ENCODE data around the gene MARCHF10.

Gene MARCHF10

DNA sequence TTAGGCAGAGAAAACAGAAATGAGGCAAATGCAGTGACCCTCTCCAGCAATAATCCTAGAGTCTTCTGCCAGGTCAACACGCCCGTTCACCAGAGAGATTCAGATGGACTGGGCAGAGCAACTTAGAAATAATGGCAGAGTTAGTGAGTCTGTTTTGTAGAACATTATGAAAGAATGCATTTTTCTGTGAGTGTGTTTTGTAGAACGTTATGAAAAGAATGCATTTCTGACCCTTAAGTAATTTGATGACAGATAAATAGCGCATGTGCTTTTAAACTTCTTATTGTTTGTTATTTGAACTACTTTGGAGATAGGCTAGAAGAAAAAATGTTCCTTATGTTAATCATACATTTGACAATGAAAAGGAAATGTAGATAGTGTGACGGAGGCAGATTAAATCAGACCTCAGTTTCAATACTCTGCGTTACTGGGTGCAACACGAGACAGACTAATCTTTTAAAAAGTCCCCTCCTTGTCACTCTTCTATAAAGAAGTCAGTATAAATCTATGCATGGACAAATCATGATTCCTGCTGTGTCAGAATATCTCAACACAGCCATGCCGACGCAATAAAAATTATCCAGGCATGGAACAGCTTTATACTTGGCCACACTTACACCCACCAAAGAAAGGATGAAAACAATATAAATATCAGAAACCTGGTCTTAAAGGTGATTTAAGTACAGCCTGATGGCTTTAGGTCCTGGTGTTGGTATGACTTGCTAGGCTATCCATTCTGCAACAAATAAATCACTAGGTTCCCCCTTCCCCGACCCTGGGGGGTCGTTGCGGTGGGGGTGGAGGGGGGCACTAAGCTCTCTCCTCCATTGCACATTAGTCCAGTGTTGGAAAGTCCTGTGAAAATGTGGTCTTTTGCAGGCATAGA is 47.8 kb downstream of the MARCHF10 start:
- no peak overlapping the region for H3K4me3 ChIP-seq (ENCODE audit: low read depth, low read length)
- no peak for DNase-seq (ENCODE audit: low read depth)

GRCh38 chr17:62757500-62757951 is 50.6 kb downstream of the MARCHF10 start:
- H3K4me3 ChIP-seq (ENCODE audit: low read depth, low read length): no peak overlapping the region
- no peak for DNase-seq (ENCODE audit: low read depth)

DNA sequence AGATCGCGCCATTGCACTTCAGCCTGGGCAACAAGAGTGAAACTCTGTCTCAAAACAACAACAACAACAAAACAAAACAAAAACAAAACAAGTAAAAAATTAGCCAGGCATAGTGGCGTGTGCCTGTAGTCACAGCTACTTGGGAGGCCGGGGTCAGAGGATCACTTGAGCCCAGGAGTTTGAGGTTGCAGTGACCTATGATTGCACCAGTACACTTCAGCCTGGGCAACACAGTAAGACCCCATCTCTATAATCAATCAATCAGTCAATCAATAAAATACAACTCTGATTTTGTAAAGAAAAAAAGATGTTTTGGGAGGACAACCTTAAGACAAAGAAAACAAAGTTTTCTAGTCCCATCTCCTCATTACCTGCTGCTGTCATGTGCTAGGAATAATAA is 51.9 kb downstream of the MARCHF10 start:
- no peak overlapping the region for H3K4me3 ChIP-seq (ENCODE audit: low read depth, low read length)

DNA sequence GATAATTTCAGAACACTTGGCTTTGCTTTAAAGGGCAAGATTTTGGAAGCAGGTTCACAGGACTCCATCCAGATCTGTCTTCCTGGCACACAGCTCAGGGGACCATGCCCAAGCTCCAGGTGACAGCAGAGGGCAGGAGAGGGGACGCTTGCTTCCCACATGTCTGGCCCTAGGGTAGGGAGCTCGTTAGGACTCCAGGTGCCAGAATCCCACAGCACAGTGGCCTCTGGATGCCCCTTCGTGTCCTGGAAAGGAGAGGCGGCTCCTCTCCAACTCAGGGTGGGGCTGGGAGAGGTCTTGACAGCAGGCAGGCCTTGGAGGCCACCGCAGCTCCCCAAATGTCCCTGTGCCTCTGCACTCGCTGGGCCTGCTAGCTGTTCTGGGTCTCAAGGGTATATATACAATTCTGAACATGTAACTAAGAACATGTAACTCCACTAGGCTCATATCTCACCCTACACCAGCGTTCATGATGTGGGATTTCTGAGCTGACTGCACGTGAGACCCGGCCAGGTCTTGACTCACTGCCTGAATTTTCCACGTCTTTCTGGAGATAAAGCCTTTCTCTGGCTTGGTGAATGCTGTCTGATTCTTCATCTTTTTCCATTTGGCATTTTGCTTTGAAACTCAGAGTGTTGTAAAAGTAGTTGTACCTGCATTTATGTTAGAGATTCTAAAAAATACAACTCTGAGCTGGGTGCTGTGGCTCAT is 52.8 kb downstream of the MARCHF10 start:
- DNase-seq (ENCODE audit: low read depth): no peak

More for the DNA sequence above, 51.9 kb downstream of the MARCHF10 start:
- no peak for DNase-seq (ENCODE audit: low read depth)

GRCh38 chr17:62754631-62755030 is 53.5 kb downstream of the MARCHF10 start:
- no peak overlapping the region for H3K4me3 ChIP-seq (ENCODE audit: low read depth, low read length)
- DNase-seq (ENCODE audit: low read depth): no peak

More for the DNA sequence above, 52.8 kb downstream of the MARCHF10 start:
- no peak overlapping the region for H3K4me3 ChIP-seq (ENCODE audit: low read depth, low read length)

DNA sequence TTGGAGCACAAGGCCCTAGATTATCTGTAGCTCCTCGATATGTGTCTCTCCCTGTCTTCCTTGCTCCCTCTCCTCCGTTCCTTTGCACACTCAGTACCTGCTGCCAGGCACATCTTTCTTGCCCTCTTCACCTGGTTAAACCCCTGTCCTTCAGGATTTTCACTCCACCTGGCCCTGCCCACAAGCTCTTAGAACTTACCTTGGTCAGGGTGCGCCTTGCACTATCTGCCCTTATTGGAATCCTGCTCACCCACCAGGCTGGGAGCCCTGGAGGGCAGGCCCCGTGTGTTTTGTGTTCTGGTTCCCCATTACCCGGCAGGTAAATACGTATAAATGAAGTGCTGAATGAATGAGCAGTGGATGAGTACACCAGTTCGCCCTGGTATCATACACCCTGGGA is 54.6 kb downstream of the MARCHF10 start:
- no peak overlapping the region for H3K4me3 ChIP-seq (ENCODE audit: low read depth, low read length)
- no peak for DNase-seq (ENCODE audit: low read depth)

GRCh38 chr17:62751060-62751691 is 56.9 kb downstream of the MARCHF10 start:
- DNase-seq (ENCODE audit: low read depth): no peak

DNA sequence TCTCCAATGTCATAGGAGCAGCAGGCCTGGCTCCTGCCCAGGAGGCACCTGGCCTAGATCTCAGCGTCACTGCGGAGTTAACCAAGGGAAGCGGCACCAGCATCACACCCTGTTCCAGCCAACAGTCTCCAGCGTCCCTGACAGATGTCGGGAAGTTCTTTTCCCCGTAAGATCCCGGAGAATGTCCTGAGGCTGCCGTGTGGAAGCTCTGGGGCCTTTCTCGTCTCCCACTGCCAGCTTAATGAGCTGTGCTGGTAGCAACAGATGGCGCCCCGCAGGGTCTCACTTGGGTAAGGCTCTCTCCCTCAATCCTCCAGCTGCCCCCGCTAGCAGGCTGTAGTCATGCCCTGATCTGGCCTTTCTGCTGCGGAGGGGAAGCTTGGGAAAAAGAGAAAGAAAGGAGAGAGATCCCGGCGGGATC is 57.5 kb downstream of the MARCHF10 start:
- no peak for DNase-seq (ENCODE audit: low read depth)
- H3K4me3 ChIP-seq (ENCODE audit: low read depth, low read length): no peak overlapping the region

More at GRCh38 chr17:62751060-62751691, 56.9 kb downstream of the MARCHF10 start:
- no peak overlapping the region for H3K4me3 ChIP-seq (ENCODE audit: low read depth, low read length)

- no peak overlapping the region for H3K4me3 ChIP-seq (ENCODE audit: low read depth, low read length)
- DNase-seq (ENCODE audit: low read depth): no peak
Measured at GRCh38 chr17:62749926-62750325, 58.2 kb downstream of the MARCHF10 start.

DNA sequence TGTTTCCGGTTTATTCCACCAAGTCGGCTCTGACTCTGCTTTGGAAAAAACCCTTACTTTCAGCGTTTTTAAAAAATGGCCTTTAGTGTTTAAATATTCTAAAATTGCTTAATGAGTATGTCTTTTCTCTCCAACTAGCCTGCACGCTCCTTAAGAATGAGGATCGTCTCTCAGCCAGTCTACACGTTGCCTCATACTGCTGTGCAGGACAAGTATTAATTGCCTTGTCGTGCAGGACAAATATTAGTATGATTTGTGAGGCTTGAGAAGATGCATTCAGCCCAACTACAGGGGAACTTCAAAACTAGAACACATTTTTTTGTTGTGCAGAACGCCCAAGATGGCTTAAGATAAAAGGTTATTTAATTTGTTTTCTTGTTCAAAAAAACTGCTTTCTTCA is 61.2 kb downstream of the MARCHF10 start:
- DNase-seq (ENCODE audit: low read depth): no peak
- no peak overlapping the region for H3K4me3 ChIP-seq (ENCODE audit: low read depth, low read length)

DNA sequence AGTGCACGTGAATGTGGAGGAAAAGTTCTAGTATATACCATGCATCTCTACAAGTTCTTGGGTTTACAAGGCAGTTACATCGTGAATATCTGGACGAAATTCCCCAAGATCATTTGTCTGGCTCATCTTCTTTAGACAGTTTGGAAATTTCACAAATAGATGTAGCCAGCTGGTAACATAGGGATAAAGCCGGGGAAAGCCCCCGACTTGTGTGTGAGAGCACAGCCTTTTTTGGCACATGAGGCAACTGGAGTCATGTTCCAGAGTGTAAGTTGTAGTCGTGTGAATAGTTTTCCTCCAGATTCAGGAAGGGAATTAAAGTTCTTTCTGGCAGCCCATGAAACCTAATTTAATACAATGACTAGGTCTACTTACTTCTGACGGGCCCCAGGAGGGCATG is 62.3 kb downstream of the MARCHF10 start:
- no peak overlapping the region for H3K4me3 ChIP-seq (ENCODE audit: low read depth, low read length)
- no peak for DNase-seq (ENCODE audit: low read depth)

- no peak overlapping the region for H3K4me3 ChIP-seq (ENCODE audit: low read depth, low read length)
- DNase-seq (ENCODE audit: low read depth): no peak
Measured at GRCh38 chr17:62744259-62744658, 63.9 kb downstream of the MARCHF10 start.

DNA sequence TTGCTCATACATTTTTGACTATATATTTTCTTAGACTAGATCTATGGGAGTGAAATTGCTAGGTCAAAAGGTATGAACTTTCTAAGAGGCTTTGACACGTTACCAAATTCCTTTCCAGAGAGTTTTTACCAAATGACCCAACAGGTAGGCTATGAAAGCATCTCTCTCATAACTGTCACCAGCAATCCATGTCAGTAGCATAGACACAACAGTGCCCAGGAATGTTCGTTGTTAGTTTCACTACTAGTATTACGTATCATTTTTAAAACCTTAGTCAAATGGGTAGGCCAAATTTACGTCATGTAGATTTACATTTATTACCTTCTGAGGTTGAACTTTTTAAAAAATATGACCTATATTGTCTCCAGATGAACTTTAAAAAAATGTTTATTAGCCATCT is 66.8 kb downstream of the MARCHF10 start:
- DNase-seq (ENCODE audit: low read depth): no peak
- no peak overlapping the region for H3K4me3 ChIP-seq (ENCODE audit: low read depth, low read length)

GRCh38 chr17:62739645-62740388 is 68.3 kb downstream of the MARCHF10 start:
- no peak overlapping the region for H3K4me3 ChIP-seq (ENCODE audit: low read depth, low read length)
- no peak for DNase-seq (ENCODE audit: low read depth)

DNA sequence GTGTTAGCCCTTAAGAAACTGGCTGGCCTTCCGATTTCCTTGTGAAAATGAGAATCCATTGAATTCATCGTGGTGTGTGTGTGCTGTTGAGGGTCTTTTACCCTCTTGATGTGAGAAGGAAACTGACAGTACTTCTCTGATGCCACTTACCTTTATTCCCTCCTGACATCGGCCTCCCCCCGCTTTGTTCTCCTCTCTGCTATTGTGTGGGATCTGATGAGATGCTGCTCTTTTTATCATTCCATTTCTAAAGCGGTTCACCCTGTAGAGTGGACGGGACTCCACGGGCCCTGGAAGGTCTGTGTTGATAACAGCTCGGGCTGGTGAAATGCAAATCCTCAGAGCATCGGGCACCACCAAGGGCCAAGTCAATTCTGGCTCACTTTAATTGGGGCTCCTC is 69.8 kb downstream of the MARCHF10 start:
- no peak for DNase-seq (ENCODE audit: low read depth)
- no peak overlapping the region for H3K4me3 ChIP-seq (ENCODE audit: low read depth, low read length)

- no peak overlapping the region for H3K4me3 ChIP-seq (ENCODE audit: low read depth, low read length)
- no peak for DNase-seq (ENCODE audit: low read depth)
Measured at GRCh38 chr17:62737513-62737912, 70.6 kb downstream of the MARCHF10 start.

GRCh38 chr17:62735044-62735651 is 73.0 kb downstream of the MARCHF10 start:
- DNase-seq (ENCODE audit: low read depth): no peak
- no peak overlapping the region for H3K4me3 ChIP-seq (ENCODE audit: low read depth, low read length)

DNA sequence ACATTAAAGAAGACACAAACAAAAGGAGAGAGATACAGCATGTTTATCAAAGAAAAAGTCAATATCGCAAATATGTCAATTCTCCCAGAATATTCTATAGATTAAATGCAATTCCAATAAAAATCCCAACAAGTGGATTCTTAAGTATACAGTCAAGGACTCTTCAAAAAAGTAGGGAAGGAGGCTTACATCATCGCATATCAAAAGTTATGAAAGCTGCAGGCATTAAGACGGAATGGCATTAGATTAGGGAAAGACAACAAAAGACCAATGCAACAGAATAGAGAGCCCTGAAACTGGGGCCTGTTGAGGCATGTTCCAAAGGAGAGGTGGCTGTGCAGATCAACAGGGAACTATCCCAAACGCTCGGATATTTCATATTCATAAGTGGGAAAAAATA is 76.0 kb downstream of the MARCHF10 start:
- DNase-seq (ENCODE audit: low read depth): no peak
- no peak overlapping the region for H3K4me3 ChIP-seq (ENCODE audit: low read depth, low read length)
